Caco-2 (cell line): ENCODE measurements around the gene SYT12. TPM values are rescaled to one million over a fixed set of nuclear protein-coding genes. Genes with fewer than 3 reads are reported as not detected.

Experiments used
- BruUV-seq: library from RNA; stranded (reverse); fragments of 400-500 nt; replicated peaks from 2 replicates; lab custom pipeline; 2021; lab: Mats Ljungman, UMichigan
- CTCF ChIA-PET: fragments of 300-600 bp; sonication (Branson Sonifier 250); formaldehyde crosslinking; loops from one replicate; lab custom pipeline; 2022; ENCODE audit warnings: antibody characterized with exemption; lab: Charles Lee
- POLR2A ChIA-PET: fragments of 300-600 bp; sonication (Branson Sonifier 250); formaldehyde crosslinking; loops from one replicate; lab custom pipeline; 2022; ENCODE audit warnings: antibody characterized with exemption; lab: Charles Lee
- DNase-seq, 2 experiments: peaks; one replicate each; pipeline versions ENCODE4 v3.0.0 to v3.0.0-alpha.2; 2020 to 2022
- H3K27me3 ChIP-seq: replicated peaks from 2 replicates; pipeline ENCODE4 v1.6.0; 2011; ENCODE audit warnings: low read length; ENCODE audit not compliant: control insufficient read depth, insufficient read depth
- H3K36me3 ChIP-seq: 2 replicates; pipeline ENCODE4 v1.5.1; 2011; ENCODE audit warnings: low read length; ENCODE audit not compliant: control insufficient read depth, insufficient read depth
- H3K4me1 ChIP-seq: fragments of 250-450 bp; sonication (Bioruptor Pico); 2 replicates; pipeline ENCODE4 v1.5.1; 2020; ENCODE audit warnings: mild to moderate bottlenecking
- H3K4me3 ChIP-seq: 2 replicates; pipeline ENCODE4 v1.5.1; 2011; ENCODE audit warnings: low read depth, mild to moderate bottlenecking, control low read depth, low read length
- H3K9me3 ChIP-seq: fragments of 250-450 bp; sonication (Bioruptor Pico); 2 replicates; pipeline ENCODE4 v1.5.1; 2020; ENCODE audit warnings: mild to moderate bottlenecking, moderate library complexity
- H3K27ac Mint-ChIP-seq: one replicate; pipeline ENCODE4 v1.8.0; 2022; ENCODE audit warnings: mixed read lengths; ENCODE audit not compliant: unreplicated experiment
- H3K27me3 Mint-ChIP-seq: one replicate; pipeline ENCODE4 v1.8.0; 2022; ENCODE audit warnings: mixed read lengths; ENCODE audit not compliant: insufficient read depth, unreplicated experiment
- H3K36me3 Mint-ChIP-seq: one replicate; pipeline ENCODE4 v1.8.0; 2022; ENCODE audit warnings: mild to moderate bottlenecking, mixed read lengths; ENCODE audit not compliant: insufficient read depth, unreplicated experiment
- H3K4me1 Mint-ChIP-seq: one replicate; pipeline ENCODE4 v1.8.0; 2022; ENCODE audit warnings: low read depth, mixed read lengths; ENCODE audit not compliant: unreplicated experiment
- H3K4me3 Mint-ChIP-seq: one replicate; pipeline ENCODE4 v1.8.0; 2022; ENCODE audit warnings: mild to moderate bottlenecking, moderate library complexity, mixed read lengths; ENCODE audit not compliant: unreplicated experiment
- H3K9me3 Mint-ChIP-seq: one replicate; pipeline ENCODE4 v1.8.0; 2022; ENCODE audit warnings: mixed read lengths; ENCODE audit not compliant: unreplicated experiment
- CTCF ChIP-seq, 2 experiments: fragments of 200-600 bp in 1 of 2; IDR thresholded peaks; 1 replicate in 1 of 2; 2 replicates in 1 of 2; pipeline versions ENCODE4 v1.5.1 to v1.8.0; 2011 to 2022; ENCODE audit warnings: antibody characterized with exemption in 1 of 2, control low read depth in 1 of 2, inconsistent platforms in 1 of 2, low read depth in 1 of 2, low read length in 1 of 2, mild to moderate bottlenecking in 1 of 2, moderate library complexity in 1 of 2; ENCODE audit not compliant: insufficient read depth in 1 of 2, severe bottlenecking in 1 of 2, unreplicated experiment in 1 of 2
- intact Hi-C: fragments of 100-400 bp; cut with micrococcal nuclease; formaldehyde crosslinking; loops from one replicate; pipeline ENCODE4 v1.10.0; 2022; ENCODE audit not compliant: unreplicated experiment
- total RNA-seq: library from RNA; stranded (reverse); gene quantifications from 2 replicates; pipeline ENCODE4 v1.2.3, GENCODE V29; 2022

Gene SYT12
- total RNA-seq, 1 experiment from 2014 or later: 0.82 TPM

- H3K4me3 Mint-ChIP-seq: no peak overlapping the region
- H3K4me1 ChIP-seq: 0 out of 2 replicates have a peak, but pooled peaks cover 3% of the 10 kb centered on the region
- H3K36me3 Mint-ChIP-seq: no peaks in the 10 kb centered on the region
- CTCF ChIA-PET: no interaction called here
- TF ChIP-seq CTCF (IDR thresholded peaks at IDR 0.05; ENCODE audit: insufficient read depth in 1 of 2, low read depth in 1 of 2, low read length in 1 of 2, severe bottlenecking in 1 of 2, unreplicated experiment in 1 of 2): no peak
- no peaks in the 10 kb centered on the region for H3K4me1 Mint-ChIP-seq
- no peak for DNase-seq
- no peaks in the 10 kb centered on the region for H3K27me3 Mint-ChIP-seq
- POLR2A ChIA-PET: no interaction called here
- peaks cover 10% of the 10 kb centered on the region for H3K9me3 Mint-ChIP-seq
- H3K27me3 ChIP-seq: no peaks in the 10 kb centered on the region
- BruUV-seq: no TSS peak
- intact Hi-C loops: loop anchor here (5.0 kb wide), 1 partner anchor 111 kb away; no protein-coding TSS in a partner anchor
- H3K36me3 ChIP-seq: no peaks in the 10 kb centered on the region
- H3K4me3 ChIP-seq: no peak overlapping the region
- H3K27ac Mint-ChIP-seq: no peak overlapping the region
- peaks cover 21% of the 10 kb centered on the region for H3K9me3 ChIP-seq
Observed at GRCh38 chr11:66978717-66979116, 44.2 kb upstream of the SYT12 start.

- H3K9me3 Mint-ChIP-seq: peaks cover 10% of the 10 kb centered on the region
- intact Hi-C loops: loop anchor here (5.0 kb wide), 1 partner anchor 112 kb away; no protein-coding TSS in a partner anchor
- peaks cover 21% of the 10 kb centered on the region for H3K9me3 ChIP-seq
- DNase-seq: no peak
- no TSS peak for BruUV-seq
- ChIA-PET POLR2A (no interaction called here), CTCF (interaction anchor here (0.8 kb wide), 1 partner anchor 18 kb away, joined by 3 read pairs; no protein-coding TSS in a partner anchor)
- H3K27me3 ChIP-seq: no peaks in the 10 kb centered on the region
- no peak overlapping the region for H3K27ac Mint-ChIP-seq
- H3K36me3 ChIP-seq: no peaks in the 10 kb centered on the region
- H3K4me3 ChIP-seq: no peak overlapping the region
- H3K4me1 Mint-ChIP-seq: no peaks in the 10 kb centered on the region
- TF ChIP-seq CTCF (IDR thresholded peaks at IDR 0.05; ENCODE audit: insufficient read depth in 1 of 2, low read depth in 1 of 2, low read length in 1 of 2, severe bottlenecking in 1 of 2, unreplicated experiment in 1 of 2): no peak
- no peak overlapping the region for H3K4me3 Mint-ChIP-seq
- no peaks in the 10 kb centered on the region for H3K36me3 Mint-ChIP-seq
- no peaks in the 10 kb centered on the region for H3K27me3 Mint-ChIP-seq
- 0 out of 2 replicates have a peak, but pooled peaks cover 3% of the 10 kb centered on the region for H3K4me1 ChIP-seq
Observed at GRCh38 chr11:66979336-66979980, 43.5 kb upstream of the SYT12 start.

GRCh38 chr11:66981976-66982578 is 40.9 kb upstream of the SYT12 start:
- ChIA-PET CTCF (interaction anchor here (1.0 kb wide), 1 partner anchor 40 kb away, joined by 8 read pairs; no protein-coding TSS in a partner anchor), POLR2A (no interaction called here)
- Mint-ChIP-seq H3K9me3 (peaks cover 10% of the 10 kb centered on the region), H3K36me3 (no peaks in the 10 kb centered on the region), H3K27me3 (peaks cover 3% of the 10 kb centered on the region), H3K27ac (no peak overlapping the region), H3K4me3 (no peak overlapping the region), H3K4me1 (no peaks in the 10 kb centered on the region)
- peaks cover 21% of the 10 kb centered on the region for H3K9me3 ChIP-seq
- no peaks in the 10 kb centered on the region for H3K36me3 ChIP-seq
- H3K4me1 ChIP-seq: no peaks in the 10 kb centered on the region
- no TSS peak for BruUV-seq
- DNase-seq: no peak
- H3K4me3 ChIP-seq: no peak overlapping the region
- no peak for TF ChIP-seq CTCF (IDR thresholded peaks at IDR 0.05; ENCODE audit: insufficient read depth in 1 of 2, low read depth in 1 of 2, low read length in 1 of 2, severe bottlenecking in 1 of 2, unreplicated experiment in 1 of 2)
- intact Hi-C loops: no loop called here
- no peaks in the 10 kb centered on the region for H3K27me3 ChIP-seq
